ENCODE results near the gene ST3GAL3.
A peak's percentile ranks its signal among the peaks of the same experiment; 100 is the strongest.

ST3GAL3 gene

DNA sequence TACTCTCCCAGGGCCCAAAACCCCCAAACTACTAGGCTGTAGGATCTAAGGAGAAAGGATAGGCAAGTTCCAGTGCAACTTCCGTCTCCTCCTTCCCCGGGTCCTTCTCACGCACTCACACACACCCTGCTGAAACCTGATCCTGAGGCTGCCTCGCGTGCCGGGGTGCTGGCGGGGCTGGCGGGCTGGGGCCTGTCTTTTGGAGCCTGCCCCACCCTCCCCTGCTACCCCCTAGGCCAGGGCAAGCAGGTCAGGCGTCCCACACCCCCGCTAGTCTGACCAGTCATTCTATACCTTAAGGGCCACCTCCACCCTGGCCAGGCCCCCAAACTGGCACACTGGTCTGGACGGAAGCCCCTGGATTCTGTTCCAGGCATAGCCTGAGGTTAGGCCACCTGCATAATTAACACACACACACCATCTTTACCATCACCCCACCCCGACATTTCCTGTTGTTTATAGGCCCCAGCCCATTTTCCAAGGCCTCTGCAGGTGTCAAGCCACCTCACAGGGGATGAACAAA is 178.0 kb downstream of the ST3GAL3 start (continued):
- TF ChIP-seq ZBTB11 (tag by site-specific recombination; conservative IDR thresholded peaks at IDR 0.05; ENCODE audit: low read depth) = no peak
- TF ChIP-seq ZNF558 (tag by site-specific recombination; IDR thresholded peaks at IDR 0.05) = no peak
- no peak for TF ChIP-seq ZNF621 (tag by site-specific recombination; IDR thresholded peaks at IDR 0.05)
- TF ChIP-seq ZNF354C (tag by site-specific recombination; IDR thresholded peaks at IDR 0.05; ENCODE audit: borderline replicate concordance, low read depth) = no peak
- TF ChIP-seq ZNF830 (tag by site-specific recombination; IDR thresholded peaks at IDR 0.05; ENCODE audit: low read depth) = no peak
- TF ChIP-seq ZNF555 (tag by site-specific recombination; conservative IDR thresholded peaks at IDR 0.05) = no peak
- peak; percentile 71 for TF ChIP-seq KLF16 (tag by site-specific recombination; IDR thresholded peaks at IDR 0.05)
- no peak for TF ChIP-seq ZNF626 (tag by site-specific recombination; IDR thresholded peaks at IDR 0.05)
- TF ChIP-seq ZNF600 (tag by site-specific recombination; IDR thresholded peaks at IDR 0.05) = peak; percentile 93
- TF ChIP-seq HOXD13 (CRISPR knock-in tag; IDR thresholded peaks at IDR 0.05; ENCODE audit: borderline replicate concordance) = no peak
- TF ChIP-seq, protein P1, sequence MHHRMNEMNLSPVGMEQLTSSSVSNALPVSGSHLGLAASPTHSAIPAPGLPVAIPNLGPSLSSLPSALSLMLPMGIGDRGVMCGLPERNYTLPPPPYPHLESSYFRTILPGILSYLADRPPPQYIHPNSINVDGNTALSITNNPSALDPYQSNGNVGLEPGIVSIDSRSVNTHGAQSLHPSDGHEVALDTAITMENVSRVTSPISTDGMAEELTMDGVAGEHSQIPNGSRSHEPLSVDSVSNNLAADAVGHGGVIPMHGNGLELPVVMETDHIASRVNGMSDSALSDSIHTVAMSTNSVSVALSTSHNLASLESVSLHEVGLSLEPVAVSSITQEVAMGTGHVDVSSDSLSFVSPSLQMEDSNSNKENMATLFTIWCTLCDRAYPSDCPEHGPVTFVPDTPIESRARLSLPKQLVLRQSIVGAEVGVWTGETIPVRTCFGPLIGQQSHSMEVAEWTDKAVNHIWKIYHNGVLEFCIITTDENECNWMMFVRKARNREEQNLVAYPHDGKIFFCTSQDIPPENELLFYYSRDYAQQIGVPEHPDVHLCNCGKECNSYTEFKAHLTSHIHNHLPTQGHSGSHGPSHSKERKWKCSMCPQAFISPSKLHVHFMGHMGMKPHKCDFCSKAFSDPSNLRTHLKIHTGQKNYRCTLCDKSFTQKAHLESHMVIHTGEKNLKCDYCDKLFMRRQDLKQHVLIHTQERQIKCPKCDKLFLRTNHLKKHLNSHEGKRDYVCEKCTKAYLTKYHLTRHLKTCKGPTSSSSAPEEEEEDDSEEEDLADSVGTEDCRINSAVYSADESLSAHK (tag by site-specific recombination; IDR thresholded peaks at IDR 0.05) = no peak
- TF ChIP-seq RBAK (tag by site-specific recombination; IDR thresholded peaks at IDR 0.05) = no peak
- no peak for TF ChIP-seq ZNF423 (tag by site-specific recombination; IDR thresholded peaks at IDR 0.05)

DNA sequence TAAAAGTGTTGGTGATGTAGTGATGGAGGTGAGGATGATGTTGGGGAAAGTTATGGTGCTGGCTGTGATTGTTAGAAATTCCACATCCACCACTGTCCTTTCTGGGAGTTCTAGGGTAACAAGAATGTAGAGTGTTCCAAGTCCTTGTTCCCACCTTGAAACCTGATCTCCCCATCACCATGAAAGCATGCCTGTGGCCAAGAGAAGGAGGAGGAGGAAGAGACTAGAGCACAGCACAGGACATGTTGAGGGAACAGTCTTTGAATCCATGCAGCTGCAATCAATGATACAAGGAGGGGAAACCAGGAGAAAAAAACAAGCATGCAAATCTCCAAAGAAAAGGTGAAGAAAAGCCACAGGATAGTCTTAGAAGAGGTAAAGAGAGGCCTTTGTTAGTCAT is 180.4 kb downstream of the ST3GAL3 start:
- H3K36me3 ChIP-seq (ENCODE audit: control insufficient read depth in 2 of 2, insufficient read depth in 1 of 2, low read length in 2 of 2) = no peaks in the 10 kb centered on the region
- no peaks in the 10 kb centered on the region for H3K4me1 ChIP-seq (ENCODE audit: control insufficient read depth, insufficient read depth, low read length)
- H3K27ac ChIP-seq (ENCODE audit: extremely low read depth, low read depth, low read length) = no peak overlapping the region
- POLR2A ChIA-PET = no interaction called here
- no peak overlapping the region for H3K4me3 ChIP-seq (ENCODE audit: low read depth, low read length)
- TF ChIP-seq, protein P2, sequence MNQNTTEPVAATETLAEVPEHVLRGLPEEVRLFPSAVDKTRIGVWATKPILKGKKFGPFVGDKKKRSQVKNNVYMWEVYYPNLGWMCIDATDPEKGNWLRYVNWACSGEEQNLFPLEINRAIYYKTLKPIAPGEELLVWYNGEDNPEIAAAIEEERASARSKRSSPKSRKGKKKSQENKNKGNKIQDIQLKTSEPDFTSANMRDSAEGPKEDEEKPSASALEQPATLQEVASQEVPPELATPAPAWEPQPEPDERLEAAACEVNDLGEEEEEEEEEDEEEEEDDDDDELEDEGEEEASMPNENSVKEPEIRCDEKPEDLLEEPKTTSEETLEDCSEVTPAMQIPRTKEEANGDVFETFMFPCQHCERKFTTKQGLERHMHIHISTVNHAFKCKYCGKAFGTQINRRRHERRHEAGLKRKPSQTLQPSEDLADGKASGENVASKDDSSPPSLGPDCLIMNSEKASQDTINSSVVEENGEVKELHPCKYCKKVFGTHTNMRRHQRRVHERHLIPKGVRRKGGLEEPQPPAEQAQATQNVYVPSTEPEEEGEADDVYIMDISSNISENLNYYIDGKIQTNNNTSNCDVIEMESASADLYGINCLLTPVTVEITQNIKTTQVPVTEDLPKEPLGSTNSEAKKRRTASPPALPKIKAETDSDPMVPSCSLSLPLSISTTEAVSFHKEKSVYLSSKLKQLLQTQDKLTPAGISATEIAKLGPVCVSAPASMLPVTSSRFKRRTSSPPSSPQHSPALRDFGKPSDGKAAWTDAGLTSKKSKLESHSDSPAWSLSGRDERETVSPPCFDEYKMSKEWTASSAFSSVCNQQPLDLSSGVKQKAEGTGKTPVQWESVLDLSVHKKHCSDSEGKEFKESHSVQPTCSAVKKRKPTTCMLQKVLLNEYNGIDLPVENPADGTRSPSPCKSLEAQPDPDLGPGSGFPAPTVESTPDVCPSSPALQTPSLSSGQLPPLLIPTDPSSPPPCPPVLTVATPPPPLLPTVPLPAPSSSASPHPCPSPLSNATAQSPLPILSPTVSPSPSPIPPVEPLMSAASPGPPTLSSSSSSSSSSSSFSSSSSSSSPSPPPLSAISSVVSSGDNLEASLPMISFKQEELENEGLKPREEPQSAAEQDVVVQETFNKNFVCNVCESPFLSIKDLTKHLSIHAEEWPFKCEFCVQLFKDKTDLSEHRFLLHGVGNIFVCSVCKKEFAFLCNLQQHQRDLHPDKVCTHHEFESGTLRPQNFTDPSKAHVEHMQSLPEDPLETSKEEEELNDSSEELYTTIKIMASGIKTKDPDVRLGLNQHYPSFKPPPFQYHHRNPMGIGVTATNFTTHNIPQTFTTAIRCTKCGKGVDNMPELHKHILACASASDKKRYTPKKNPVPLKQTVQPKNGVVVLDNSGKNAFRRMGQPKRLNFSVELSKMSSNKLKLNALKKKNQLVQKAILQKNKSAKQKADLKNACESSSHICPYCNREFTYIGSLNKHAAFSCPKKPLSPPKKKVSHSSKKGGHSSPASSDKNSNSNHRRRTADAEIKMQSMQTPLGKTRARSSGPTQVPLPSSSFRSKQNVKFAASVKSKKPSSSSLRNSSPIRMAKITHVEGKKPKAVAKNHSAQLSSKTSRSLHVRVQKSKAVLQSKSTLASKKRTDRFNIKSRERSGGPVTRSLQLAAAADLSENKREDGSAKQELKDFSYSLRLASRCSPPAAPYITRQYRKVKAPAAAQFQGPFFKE (tag by site-specific recombination; IDR thresholded peaks at IDR 0.05; ENCODE audit: borderline replicate concordance) = no peak
- CTCF ChIA-PET = no interaction called here
- H3K9me3 ChIP-seq (ENCODE audit: control insufficient read depth, insufficient read depth, low read depth, low read length) = no peaks in the 10 kb centered on the region
